HEK293 (cell line): ENCODE results near the gene RBM34.

Experiments
- GLI2 ChIP-seq: fragments of 450-650 bp; formaldehyde crosslinking; IDR thresholded peaks from 2 replicates; pipeline ENCODE4; 2017; ENCODE audit warnings: missing biosample characterization, missing genetic modification characterization, low read depth, borderline replicate concordance
- KLF8 ChIP-seq: fragments of 450-650 bp; formaldehyde crosslinking; IDR thresholded peaks from 2 replicates; pipeline ENCODE4 v1.5.1; 2016; ENCODE audit warnings: missing biosample characterization, missing genetic modification characterization
- SCRT1 ChIP-seq: fragments of 450-650 bp; formaldehyde crosslinking; IDR thresholded peaks from 2 replicates; pipeline ENCODE4 v1.5.1; 2016; ENCODE audit warnings: missing biosample characterization, missing genetic modification characterization, borderline replicate concordance
- TCF7L2 ChIP-seq: IDR thresholded peaks from 2 replicates; pipeline ENCODE4 v1.6.1; 2011; ENCODE audit warnings: low read depth, mild to moderate bottlenecking, inconsistent platforms, low read length, moderate library complexity, borderline replicate concordance
- TRIM28 ChIP-seq: IDR thresholded peaks from 2 replicates; pipeline ENCODE4 v1.6.1; 2011; ENCODE audit warnings: low read length, control low read depth, borderline replicate concordance
- ZNF202 ChIP-seq: fragments of 450-650 bp; formaldehyde crosslinking; IDR thresholded peaks from 2 replicates; pipeline ENCODE4 v1.5.1; 2016; ENCODE audit warnings: missing biosample characterization, missing genetic modification characterization, borderline replicate concordance
- ZNF266 ChIP-seq: fragments of 450-650 bp; formaldehyde crosslinking; IDR thresholded peaks from 2 replicates; pipeline ENCODE4 v1.5.1; 2016; ENCODE audit warnings: missing biosample characterization, missing genetic modification characterization, low read depth
- ZNF292 ChIP-seq: fragments of 450-650 bp; formaldehyde crosslinking; IDR thresholded peaks from 2 replicates; pipeline ENCODE4 v1.5.1; 2016; ENCODE audit warnings: low read depth, missing biosample characterization, missing genetic modification characterization, borderline replicate concordance
- ZNF302 ChIP-seq: fragments of 450-650 bp; formaldehyde crosslinking; IDR thresholded peaks from 2 replicates; pipeline ENCODE4 v1.5.1; 2016; ENCODE audit warnings: missing biosample characterization, missing genetic modification characterization, low read depth
- ZNF335 ChIP-seq: fragments of 450-650 bp; formaldehyde crosslinking; conservative IDR thresholded peaks from 2 replicates; pipeline ENCODE4 v1.5.1; 2016; ENCODE audit warnings: missing biosample characterization, missing genetic modification characterization
- ZNF610 ChIP-seq: fragments of 450-650 bp; formaldehyde crosslinking; IDR thresholded peaks from 2 replicates; pipeline ENCODE4 v1.5.1; 2016; ENCODE audit warnings: missing biosample characterization, missing genetic modification characterization, borderline replicate concordance
- ZNF670 ChIP-seq: fragments of 450-650 bp; formaldehyde crosslinking; IDR thresholded peaks from 2 replicates; pipeline ENCODE4 v1.5.1; 2016; ENCODE audit warnings: missing biosample characterization, missing genetic modification characterization, low read depth
- ZNF843 ChIP-seq: fragments of 450-650 bp; formaldehyde crosslinking; IDR thresholded peaks from 2 replicates; pipeline ENCODE4 v1.5.1; 2016; ENCODE audit warnings: missing biosample characterization, missing genetic modification characterization
- TF ChIP-seq, protein P1 (sequence below): fragments of 450-650 bp; formaldehyde crosslinking; IDR thresholded peaks from 2 replicates; pipeline ENCODE4 v1.5.1; 2016; ENCODE audit warnings: missing biosample characterization, missing genetic modification characterization
- TF ChIP-seq, protein P2 (sequence below): fragments of 450-650 bp; formaldehyde crosslinking; IDR thresholded peaks from 2 replicates; pipeline ENCODE4 v1.5.1; 2016; ENCODE audit warnings: missing biosample characterization, missing genetic modification characterization
- TF ChIP-seq, protein P3 (sequence below): fragments of 450-650 bp; formaldehyde crosslinking; IDR thresholded peaks from 2 replicates; pipeline ENCODE4 v1.5.1; 2016; ENCODE audit warnings: missing biosample characterization, missing genetic modification characterization, borderline replicate concordance
- TF ChIP-seq, protein P4 (sequence below): fragments of 450-650 bp; formaldehyde crosslinking; IDR thresholded peaks from 2 replicates; pipeline ENCODE4 v1.5.1; 2016; ENCODE audit warnings: missing biosample characterization, missing genetic modification characterization
- TF ChIP-seq, protein P5 (sequence below): fragments of 450-650 bp; formaldehyde crosslinking; IDR thresholded peaks from 2 replicates; pipeline ENCODE4 v1.5.1; 2016; ENCODE audit warnings: missing biosample characterization, missing genetic modification characterization
- TF ChIP-seq, protein P6 (sequence below): fragments of 450-650 bp; formaldehyde crosslinking; IDR thresholded peaks from 2 replicates; pipeline ENCODE4 v1.5.1; 2016; ENCODE audit warnings: missing biosample characterization, missing genetic modification characterization

Gene RBM34

DNA sequence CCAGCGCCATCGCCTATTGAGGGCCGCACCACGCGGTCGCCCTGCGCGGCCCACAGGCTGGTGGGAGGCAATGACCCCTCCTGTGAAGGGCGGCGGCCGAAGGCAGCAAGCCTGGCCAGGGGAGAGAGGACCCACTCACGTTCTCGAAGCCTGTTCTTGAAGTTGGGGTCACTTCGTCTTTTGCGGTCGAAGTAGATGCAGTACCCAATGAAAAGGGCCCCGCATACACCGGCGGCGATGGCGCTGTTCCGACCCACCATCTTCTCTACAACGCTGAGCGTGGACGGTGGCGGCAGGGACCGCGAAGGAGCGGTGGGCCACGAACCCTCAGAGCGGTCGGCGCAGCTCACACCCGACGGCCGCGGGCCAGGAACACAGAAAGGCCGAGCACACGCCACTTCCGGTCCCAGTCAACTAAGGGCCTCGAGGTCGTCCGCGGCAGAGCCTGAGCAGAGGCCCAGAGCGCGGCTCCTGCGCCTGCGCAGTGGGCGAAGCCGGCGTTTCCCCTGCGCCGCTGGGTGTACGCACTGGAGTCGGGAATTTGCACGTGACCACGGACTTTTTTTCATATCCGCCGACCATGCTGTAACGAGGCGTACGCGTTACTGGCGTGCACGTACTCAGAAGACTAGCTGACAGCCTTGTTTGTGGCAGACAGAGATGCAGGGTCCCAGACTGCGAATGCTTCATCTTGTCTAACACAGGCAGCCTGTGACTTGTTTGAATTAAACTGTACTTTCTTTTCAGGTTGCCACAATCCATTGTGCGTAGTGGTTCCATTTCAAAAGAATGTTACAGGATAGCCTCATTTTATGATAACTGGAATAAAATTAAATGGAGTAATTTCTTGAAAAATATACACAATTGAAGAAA, 32.4 kb downstream of the RBM34 start, which contains the start of gene TOMM20 (continued):
- TF ChIP-seq, protein P1, sequence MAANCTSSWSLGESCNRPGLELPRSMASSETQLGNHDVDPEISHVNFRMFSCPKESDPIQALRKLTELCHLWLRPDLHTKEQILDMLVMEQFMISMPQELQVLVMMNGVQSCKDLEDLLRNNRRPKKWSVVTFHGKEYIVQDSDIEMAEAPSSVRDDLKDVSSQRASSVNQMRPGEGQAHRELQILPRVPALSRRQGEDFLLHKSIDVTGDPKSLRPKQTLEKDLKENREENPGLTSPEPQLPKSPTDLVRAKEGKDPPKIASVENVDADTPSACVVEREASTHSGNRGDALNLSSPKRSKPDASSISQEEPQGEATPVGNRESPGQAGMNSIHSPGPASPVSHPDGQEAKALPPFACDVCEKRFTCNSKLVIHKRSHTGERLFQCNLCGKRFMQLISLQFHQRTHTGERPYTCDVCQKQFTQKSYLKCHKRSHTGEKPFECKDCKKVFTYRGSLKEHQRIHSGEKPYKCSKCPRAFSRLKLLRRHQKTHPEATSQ = no peak
- TF ChIP-seq, protein P2, sequence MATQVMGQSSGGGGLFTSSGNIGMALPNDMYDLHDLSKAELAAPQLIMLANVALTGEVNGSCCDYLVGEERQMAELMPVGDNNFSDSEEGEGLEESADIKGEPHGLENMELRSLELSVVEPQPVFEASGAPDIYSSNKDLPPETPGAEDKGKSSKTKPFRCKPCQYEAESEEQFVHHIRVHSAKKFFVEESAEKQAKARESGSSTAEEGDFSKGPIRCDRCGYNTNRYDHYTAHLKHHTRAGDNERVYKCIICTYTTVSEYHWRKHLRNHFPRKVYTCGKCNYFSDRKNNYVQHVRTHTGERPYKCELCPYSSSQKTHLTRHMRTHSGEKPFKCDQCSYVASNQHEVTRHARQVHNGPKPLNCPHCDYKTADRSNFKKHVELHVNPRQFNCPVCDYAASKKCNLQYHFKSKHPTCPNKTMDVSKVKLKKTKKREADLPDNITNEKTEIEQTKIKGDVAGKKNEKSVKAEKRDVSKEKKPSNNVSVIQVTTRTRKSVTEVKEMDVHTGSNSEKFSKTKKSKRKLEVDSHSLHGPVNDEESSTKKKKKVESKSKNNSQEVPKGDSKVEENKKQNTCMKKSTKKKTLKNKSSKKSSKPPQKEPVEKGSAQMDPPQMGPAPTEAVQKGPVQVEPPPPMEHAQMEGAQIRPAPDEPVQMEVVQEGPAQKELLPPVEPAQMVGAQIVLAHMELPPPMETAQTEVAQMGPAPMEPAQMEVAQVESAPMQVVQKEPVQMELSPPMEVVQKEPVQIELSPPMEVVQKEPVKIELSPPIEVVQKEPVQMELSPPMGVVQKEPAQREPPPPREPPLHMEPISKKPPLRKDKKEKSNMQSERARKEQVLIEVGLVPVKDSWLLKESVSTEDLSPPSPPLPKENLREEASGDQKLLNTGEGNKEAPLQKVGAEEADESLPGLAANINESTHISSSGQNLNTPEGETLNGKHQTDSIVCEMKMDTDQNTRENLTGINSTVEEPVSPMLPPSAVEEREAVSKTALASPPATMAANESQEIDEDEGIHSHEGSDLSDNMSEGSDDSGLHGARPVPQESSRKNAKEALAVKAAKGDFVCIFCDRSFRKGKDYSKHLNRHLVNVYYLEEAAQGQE (tag by site-specific recombination) = peak; percentile 41; the same call in 1 of the 2 replicates
- peak; percentile 78; the same call in 1 of the 2 replicates for TF ChIP-seq KLF8 (tag by site-specific recombination)
- TF ChIP-seq TCF7L2 = 0 out of 2 replicates have a peak, but pooled peaks have one; percentile 33
- TF ChIP-seq, protein P3, sequence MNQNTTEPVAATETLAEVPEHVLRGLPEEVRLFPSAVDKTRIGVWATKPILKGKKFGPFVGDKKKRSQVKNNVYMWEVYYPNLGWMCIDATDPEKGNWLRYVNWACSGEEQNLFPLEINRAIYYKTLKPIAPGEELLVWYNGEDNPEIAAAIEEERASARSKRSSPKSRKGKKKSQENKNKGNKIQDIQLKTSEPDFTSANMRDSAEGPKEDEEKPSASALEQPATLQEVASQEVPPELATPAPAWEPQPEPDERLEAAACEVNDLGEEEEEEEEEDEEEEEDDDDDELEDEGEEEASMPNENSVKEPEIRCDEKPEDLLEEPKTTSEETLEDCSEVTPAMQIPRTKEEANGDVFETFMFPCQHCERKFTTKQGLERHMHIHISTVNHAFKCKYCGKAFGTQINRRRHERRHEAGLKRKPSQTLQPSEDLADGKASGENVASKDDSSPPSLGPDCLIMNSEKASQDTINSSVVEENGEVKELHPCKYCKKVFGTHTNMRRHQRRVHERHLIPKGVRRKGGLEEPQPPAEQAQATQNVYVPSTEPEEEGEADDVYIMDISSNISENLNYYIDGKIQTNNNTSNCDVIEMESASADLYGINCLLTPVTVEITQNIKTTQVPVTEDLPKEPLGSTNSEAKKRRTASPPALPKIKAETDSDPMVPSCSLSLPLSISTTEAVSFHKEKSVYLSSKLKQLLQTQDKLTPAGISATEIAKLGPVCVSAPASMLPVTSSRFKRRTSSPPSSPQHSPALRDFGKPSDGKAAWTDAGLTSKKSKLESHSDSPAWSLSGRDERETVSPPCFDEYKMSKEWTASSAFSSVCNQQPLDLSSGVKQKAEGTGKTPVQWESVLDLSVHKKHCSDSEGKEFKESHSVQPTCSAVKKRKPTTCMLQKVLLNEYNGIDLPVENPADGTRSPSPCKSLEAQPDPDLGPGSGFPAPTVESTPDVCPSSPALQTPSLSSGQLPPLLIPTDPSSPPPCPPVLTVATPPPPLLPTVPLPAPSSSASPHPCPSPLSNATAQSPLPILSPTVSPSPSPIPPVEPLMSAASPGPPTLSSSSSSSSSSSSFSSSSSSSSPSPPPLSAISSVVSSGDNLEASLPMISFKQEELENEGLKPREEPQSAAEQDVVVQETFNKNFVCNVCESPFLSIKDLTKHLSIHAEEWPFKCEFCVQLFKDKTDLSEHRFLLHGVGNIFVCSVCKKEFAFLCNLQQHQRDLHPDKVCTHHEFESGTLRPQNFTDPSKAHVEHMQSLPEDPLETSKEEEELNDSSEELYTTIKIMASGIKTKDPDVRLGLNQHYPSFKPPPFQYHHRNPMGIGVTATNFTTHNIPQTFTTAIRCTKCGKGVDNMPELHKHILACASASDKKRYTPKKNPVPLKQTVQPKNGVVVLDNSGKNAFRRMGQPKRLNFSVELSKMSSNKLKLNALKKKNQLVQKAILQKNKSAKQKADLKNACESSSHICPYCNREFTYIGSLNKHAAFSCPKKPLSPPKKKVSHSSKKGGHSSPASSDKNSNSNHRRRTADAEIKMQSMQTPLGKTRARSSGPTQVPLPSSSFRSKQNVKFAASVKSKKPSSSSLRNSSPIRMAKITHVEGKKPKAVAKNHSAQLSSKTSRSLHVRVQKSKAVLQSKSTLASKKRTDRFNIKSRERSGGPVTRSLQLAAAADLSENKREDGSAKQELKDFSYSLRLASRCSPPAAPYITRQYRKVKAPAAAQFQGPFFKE (tag by site-specific recombination) = no peak
- TF ChIP-seq ZNF670 = no peak
- TF ChIP-seq GLI2 (tag by site-specific recombination) = no peak
- peak; percentile 65; the same call in 1 of the 2 replicates for TF ChIP-seq TRIM28
- no peak for TF ChIP-seq ZNF202 (tag by site-specific recombination)
- TF ChIP-seq ZNF610 (tag by site-specific recombination) = peak; percentile 86; the same call in 1 of the 2 replicates
- TF ChIP-seq, protein P4, sequence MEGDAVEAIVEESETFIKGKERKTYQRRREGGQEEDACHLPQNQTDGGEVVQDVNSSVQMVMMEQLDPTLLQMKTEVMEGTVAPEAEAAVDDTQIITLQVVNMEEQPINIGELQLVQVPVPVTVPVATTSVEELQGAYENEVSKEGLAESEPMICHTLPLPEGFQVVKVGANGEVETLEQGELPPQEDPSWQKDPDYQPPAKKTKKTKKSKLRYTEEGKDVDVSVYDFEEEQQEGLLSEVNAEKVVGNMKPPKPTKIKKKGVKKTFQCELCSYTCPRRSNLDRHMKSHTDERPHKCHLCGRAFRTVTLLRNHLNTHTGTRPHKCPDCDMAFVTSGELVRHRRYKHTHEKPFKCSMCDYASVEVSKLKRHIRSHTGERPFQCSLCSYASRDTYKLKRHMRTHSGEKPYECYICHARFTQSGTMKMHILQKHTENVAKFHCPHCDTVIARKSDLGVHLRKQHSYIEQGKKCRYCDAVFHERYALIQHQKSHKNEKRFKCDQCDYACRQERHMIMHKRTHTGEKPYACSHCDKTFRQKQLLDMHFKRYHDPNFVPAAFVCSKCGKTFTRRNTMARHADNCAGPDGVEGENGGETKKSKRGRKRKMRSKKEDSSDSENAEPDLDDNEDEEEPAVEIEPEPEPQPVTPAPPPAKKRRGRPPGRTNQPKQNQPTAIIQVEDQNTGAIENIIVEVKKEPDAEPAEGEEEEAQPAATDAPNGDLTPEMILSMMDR (tag by site-specific recombination) = peak; percentile 86
- TF ChIP-seq SCRT1 (tag by site-specific recombination) = no peak
- TF ChIP-seq ZNF266 = no peak
- TF ChIP-seq ZNF292 = 0 out of 2 replicates have a peak, but pooled peaks have one; percentile 12
- TF ChIP-seq, protein P5, sequence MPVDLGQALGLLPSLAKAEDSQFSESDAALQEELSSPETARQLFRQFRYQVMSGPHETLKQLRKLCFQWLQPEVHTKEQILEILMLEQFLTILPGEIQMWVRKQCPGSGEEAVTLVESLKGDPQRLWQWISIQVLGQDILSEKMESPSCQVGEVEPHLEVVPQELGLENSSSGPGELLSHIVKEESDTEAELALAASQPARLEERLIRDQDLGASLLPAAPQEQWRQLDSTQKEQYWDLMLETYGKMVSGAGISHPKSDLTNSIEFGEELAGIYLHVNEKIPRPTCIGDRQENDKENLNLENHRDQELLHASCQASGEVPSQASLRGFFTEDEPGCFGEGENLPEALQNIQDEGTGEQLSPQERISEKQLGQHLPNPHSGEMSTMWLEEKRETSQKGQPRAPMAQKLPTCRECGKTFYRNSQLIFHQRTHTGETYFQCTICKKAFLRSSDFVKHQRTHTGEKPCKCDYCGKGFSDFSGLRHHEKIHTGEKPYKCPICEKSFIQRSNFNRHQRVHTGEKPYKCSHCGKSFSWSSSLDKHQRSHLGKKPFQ (tag by site-specific recombination) = peak; percentile 94
- TF ChIP-seq ZNF335 (tag by site-specific recombination) = peak; percentile 99
- no peak for TF ChIP-seq ZNF302 (tag by site-specific recombination)
- peak; percentile 78; the same call in 1 of the 2 replicates for TF ChIP-seq ZNF843
- TF ChIP-seq, protein P6, sequence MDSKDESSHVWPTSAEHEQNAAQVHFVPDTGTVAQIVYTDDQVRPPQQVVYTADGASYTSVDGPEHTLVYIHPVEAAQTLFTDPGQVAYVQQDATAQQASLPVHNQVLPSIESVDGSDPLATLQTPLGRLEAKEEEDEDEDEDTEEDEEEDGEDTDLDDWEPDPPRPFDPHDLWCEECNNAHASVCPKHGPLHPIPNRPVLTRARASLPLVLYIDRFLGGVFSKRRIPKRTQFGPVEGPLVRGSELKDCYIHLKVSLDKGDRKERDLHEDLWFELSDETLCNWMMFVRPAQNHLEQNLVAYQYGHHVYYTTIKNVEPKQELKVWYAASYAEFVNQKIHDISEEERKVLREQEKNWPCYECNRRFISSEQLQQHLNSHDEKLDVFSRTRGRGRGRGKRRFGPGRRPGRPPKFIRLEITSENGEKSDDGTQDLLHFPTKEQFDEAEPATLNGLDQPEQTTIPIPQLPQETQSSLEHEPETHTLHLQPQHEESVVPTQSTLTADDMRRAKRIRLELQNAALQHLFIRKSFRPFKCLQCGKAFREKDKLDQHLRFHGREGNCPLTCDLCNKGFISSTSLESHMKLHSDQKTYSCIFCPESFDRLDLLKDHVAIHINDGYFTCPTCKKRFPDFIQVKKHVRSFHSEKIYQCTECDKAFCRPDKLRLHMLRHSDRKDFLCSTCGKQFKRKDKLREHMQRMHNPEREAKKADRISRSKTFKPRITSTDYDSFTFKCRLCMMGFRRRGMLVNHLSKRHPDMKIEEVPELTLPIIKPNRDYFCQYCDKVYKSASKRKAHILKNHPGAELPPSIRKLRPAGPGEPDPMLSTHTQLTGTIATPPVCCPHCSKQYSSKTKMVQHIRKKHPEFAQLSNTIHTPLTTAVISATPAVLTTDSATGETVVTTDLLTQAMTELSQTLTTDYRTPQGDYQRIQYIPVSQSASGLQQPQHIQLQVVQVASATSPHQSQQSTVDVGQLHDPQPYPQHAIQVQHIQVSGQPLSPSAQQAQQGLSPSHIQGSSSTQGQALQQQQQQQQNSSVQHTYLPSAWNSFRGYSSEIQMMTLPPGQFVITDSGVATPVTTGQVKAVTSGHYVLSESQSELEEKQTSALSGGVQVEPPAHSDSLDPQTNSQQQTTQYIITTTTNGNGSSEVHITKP (tag by site-specific recombination) = 0 out of 2 replicates have a peak, but pooled peaks have one; percentile 23
